Progenitor cell of endocrine pancreas (in vitro differentiated cells): Measurements from ENCODE around the gene VWDE. TPM values are rescaled to one million over a fixed set of nuclear protein-coding genes. Genes with fewer than 3 reads are reported as not detected.

Source experiments
- DNase-seq: peaks from one replicate; pipeline ENCODE4 v3.0.0; 2021; ENCODE audit warnings: low spot score; ENCODE audit not compliant: unreplicated experiment
- H3K27ac Mint-ChIP-seq: 2 replicates; pipeline ENCODE4 v1.8.0; 2021; ENCODE audit warnings: mild to moderate bottlenecking, moderate library complexity, mixed read lengths
- H3K27me3 Mint-ChIP-seq: 2 replicates; pipeline ENCODE4 v1.8.0; 2021; ENCODE audit warnings: mixed read lengths
- H3K36me3 Mint-ChIP-seq: 2 replicates; pipeline ENCODE4 v1.8.0; 2022; ENCODE audit warnings: mixed read lengths; ENCODE audit not compliant: insufficient read depth
- H3K4me1 Mint-ChIP-seq: 2 replicates; pipeline ENCODE4 v1.8.0; 2021; ENCODE audit warnings: low read depth, mixed read lengths
- H3K4me3 Mint-ChIP-seq: 2 replicates; pipeline ENCODE4 v1.8.0; 2021; ENCODE audit warnings: low read depth, mild to moderate bottlenecking, moderate library complexity, mixed read lengths
- H3K9me3 Mint-ChIP-seq: 2 replicates; pipeline ENCODE4 v1.8.0; 2021; ENCODE audit warnings: low read depth, mixed read lengths
- total RNA-seq: library from RNA; stranded (reverse); gene quantifications from 2 replicates; pipeline ENCODE4 v1.2.1, GENCODE V29; 2021
- TF ChIP-seq, protein P1 (sequence below): fragments of 200-600 bp; sonication (generic); IDR thresholded peaks from one replicate; pipeline ENCODE4 v1.5.0; 2021; ENCODE audit warnings: antibody characterized with exemption, mild to moderate bottlenecking; ENCODE audit not compliant: unreplicated experiment

The VWDE gene
- total RNA-seq, 1 donor from 2014 or later: 5.8 TPM

DNA sequence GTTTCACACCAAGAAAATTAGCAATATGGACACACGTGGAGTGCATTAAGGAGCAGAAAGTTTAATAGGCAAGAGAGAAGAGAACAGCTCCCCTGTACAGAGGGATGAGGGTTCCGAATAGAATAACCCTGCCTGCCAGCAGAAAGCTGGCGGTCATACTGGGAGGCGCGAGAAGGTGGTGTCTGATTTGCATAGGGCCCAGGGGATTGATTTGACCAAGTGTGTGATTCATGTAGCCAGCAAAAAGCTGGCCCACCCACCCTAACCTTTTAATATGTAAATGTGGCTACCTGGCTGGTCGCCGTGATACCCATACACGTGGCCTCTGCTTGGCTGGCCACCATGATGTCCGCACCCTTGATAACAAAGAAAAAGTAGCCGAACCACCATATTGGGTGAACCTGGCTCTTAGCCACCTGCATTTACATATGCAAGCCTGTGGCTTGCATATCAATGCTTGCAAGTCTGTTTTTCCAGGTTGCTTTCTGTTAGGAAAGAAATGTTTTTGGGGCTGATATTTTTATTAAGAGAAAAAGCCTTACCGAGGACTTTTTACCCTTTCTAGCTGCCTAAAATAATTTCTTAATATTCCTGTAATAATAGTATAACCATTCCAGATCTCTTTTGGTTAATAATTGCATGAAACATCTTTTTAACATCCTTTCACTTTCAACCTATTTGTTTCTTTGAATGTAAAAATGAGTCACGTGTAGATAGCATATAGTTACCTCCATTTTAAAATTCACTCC, 20.5 kb upstream of the VWDE start:
- TF ChIP-seq, protein P1, sequence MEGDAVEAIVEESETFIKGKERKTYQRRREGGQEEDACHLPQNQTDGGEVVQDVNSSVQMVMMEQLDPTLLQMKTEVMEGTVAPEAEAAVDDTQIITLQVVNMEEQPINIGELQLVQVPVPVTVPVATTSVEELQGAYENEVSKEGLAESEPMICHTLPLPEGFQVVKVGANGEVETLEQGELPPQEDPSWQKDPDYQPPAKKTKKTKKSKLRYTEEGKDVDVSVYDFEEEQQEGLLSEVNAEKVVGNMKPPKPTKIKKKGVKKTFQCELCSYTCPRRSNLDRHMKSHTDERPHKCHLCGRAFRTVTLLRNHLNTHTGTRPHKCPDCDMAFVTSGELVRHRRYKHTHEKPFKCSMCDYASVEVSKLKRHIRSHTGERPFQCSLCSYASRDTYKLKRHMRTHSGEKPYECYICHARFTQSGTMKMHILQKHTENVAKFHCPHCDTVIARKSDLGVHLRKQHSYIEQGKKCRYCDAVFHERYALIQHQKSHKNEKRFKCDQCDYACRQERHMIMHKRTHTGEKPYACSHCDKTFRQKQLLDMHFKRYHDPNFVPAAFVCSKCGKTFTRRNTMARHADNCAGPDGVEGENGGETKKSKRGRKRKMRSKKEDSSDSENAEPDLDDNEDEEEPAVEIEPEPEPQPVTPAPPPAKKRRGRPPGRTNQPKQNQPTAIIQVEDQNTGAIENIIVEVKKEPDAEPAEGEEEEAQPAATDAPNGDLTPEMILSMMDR: no peak
- DNase-seq: no peak
- Mint-ChIP-seq H3K4me3 (no peak overlapping the region), H3K27me3 (no peaks in the 10 kb centered on the region), H3K9me3 (peaks cover 8% of the 10 kb centered on the region), H3K36me3 (peaks cover 4% of the 10 kb centered on the region), H3K27ac (no peak overlapping the region), H3K4me1 (no peaks in the 10 kb centered on the region)

- DNase-seq: no peak
- H3K27me3 Mint-ChIP-seq: no peaks in the 10 kb centered on the region
- TF ChIP-seq, protein P1: no peak
- peaks cover 4% of the 10 kb centered on the region for H3K36me3 Mint-ChIP-seq
- no peaks in the 10 kb centered on the region for H3K4me1 Mint-ChIP-seq
- no peak overlapping the region for H3K4me3 Mint-ChIP-seq
- H3K27ac Mint-ChIP-seq: no peak overlapping the region
- H3K9me3 Mint-ChIP-seq: peaks cover 8% of the 10 kb centered on the region
Measured at GRCh38 chr7:12423355-12423996, 19.8 kb upstream of the VWDE start.

GRCh38 chr7:12422554-12423320, 19.1 kb upstream of the VWDE start:
- Mint-ChIP-seq H3K27me3 (no peaks in the 10 kb centered on the region), H3K36me3 (peaks cover 1% of the 10 kb centered on the region), H3K4me3 (no peak overlapping the region), H3K4me1 (no peaks in the 10 kb centered on the region), H3K27ac (no peak overlapping the region), H3K9me3 (peaks cover 4% of the 10 kb centered on the region)
- no peak for DNase-seq
- TF ChIP-seq, protein P1: no peak

DNA sequence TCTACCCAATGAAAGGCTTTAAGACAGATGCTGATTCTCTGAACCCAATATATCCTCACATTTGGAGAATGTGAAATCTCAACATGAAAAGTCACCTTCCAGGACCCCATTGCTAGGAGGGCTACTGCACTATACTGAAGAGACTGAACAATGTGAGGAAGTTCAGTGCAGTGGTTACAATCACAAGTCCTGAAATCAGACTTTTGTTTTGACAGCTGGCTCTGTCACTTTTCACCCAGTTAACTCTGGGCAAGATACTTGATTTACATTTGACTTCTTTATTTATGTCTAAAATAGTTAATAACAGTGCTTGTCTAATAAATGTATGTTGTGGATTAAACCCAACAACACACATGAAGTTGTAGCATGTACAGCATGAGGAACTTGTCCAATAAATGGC, 14.8 kb upstream of the VWDE start:
- Mint-ChIP-seq H3K4me3 (no peak overlapping the region), H3K27ac (no peak overlapping the region), H3K9me3 (no peaks in the 10 kb centered on the region), H3K4me1 (no peaks in the 10 kb centered on the region), H3K27me3 (no peaks in the 10 kb centered on the region), H3K36me3 (no peaks in the 10 kb centered on the region)
- TF ChIP-seq, protein P1: no peak
- no peak for DNase-seq

DNA sequence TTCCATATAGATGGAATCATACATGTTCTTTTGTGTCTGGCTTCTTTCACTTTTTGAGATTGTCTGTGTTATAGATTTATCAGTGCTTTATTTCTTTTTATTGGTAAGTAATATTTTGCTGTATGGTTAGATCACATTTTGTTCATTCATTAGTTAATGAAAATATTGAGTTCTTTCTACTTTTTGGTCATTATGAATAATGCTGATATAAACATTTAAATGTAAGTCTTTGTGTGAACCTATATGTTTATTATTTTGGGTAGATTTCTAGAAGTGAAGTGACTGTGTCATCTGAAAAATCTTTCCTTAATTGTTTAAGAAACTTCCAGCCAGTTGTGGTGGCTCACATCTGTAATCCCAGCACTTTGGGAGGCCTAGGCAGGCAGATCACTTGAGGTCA, 11.4 kb upstream of the VWDE start:
- no peaks in the 10 kb centered on the region for H3K4me1 Mint-ChIP-seq
- DNase-seq: no peak
- TF ChIP-seq, protein P1: no peak
- no peaks in the 10 kb centered on the region for H3K27me3 Mint-ChIP-seq
- no peaks in the 10 kb centered on the region for H3K9me3 Mint-ChIP-seq
- H3K36me3 Mint-ChIP-seq: no peaks in the 10 kb centered on the region
- no peak overlapping the region for H3K4me3 Mint-ChIP-seq
- no peak overlapping the region for H3K27ac Mint-ChIP-seq
